GM13977 (cell line): Measurements from ENCODE around the gene RPL36A.

Experiments used
- DNase-seq: peaks from one replicate; pipeline ENCODE4 v3.0.0; 2012; ENCODE audit warnings: low spot score
- in situ Hi-C: fragments of 300-500 bp; cut with MboI; formaldehyde crosslinking; loops from one replicate; pipeline ENCODE4 v1.12.0; 2022; ENCODE audit warnings: low sequenced_read_pairs, low pct_unique_long_range_greater_than_20kb, mixed read lengths, inconsistent platforms; ENCODE audit not compliant: unreplicated experiment
- TF ChIP-seq, protein P1 (sequence below): IDR thresholded peaks from 2 replicates; pipeline ENCODE4 v1.5.1; 2012; ENCODE audit warnings: mild to moderate bottlenecking, control low read depth; ENCODE audit not compliant: insufficient read depth; ENCODE audit errors: extremely low read depth, missing control alignments

The RPL36A gene

DNA sequence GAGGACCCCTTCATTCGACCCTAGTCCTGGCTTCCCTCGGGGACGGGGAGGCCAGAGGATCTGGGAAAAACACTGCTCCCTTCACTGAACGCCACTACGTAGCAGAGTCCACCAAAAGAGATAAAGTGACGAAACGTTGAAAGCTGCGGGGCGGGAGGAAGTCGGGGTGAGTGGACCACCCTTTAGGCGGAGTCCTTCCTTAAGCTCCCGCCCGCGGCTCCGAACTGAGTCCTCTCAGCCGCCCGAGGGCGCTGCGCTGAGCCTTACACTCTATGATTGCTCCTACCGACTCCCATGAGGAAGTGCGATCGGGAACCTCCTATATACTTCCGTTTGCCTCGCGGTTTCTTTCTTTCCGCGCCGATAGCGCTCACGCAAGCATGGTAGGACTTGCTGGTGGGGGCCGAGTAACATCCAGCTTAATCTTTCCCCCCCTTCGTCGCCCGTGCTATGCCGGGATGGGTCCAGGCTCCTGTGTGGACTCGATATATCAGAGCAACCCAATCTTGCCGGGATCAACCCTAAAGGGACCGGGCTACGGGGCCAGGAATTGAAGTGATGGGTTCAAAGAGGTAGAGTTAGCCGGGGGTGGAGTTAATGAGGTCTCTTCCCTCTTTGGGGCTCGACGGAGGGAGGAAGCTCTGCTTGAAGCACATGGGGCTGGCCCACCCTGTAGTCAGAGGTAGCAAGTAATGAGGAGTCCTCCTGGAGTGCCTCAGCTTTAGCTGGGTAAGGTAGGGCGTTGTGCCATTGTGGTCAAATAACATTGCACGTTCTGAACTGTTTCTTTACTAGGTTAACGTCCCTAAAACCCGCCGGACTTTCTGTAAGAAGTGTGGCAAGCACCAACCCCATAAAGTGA, at the start of gene RPL36A:
RPL36A (plus strand) TSS at position 348 of the 862 bp plus-strand sequence; CDS start at position 381, 33 bp downstream.
- in situ Hi-C loops: no loop called here
- TF ChIP-seq, protein P1, sequence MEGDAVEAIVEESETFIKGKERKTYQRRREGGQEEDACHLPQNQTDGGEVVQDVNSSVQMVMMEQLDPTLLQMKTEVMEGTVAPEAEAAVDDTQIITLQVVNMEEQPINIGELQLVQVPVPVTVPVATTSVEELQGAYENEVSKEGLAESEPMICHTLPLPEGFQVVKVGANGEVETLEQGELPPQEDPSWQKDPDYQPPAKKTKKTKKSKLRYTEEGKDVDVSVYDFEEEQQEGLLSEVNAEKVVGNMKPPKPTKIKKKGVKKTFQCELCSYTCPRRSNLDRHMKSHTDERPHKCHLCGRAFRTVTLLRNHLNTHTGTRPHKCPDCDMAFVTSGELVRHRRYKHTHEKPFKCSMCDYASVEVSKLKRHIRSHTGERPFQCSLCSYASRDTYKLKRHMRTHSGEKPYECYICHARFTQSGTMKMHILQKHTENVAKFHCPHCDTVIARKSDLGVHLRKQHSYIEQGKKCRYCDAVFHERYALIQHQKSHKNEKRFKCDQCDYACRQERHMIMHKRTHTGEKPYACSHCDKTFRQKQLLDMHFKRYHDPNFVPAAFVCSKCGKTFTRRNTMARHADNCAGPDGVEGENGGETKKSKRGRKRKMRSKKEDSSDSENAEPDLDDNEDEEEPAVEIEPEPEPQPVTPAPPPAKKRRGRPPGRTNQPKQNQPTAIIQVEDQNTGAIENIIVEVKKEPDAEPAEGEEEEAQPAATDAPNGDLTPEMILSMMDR: peak; percentile 60
- DNase-seq: peak; percentile 71

DNA sequence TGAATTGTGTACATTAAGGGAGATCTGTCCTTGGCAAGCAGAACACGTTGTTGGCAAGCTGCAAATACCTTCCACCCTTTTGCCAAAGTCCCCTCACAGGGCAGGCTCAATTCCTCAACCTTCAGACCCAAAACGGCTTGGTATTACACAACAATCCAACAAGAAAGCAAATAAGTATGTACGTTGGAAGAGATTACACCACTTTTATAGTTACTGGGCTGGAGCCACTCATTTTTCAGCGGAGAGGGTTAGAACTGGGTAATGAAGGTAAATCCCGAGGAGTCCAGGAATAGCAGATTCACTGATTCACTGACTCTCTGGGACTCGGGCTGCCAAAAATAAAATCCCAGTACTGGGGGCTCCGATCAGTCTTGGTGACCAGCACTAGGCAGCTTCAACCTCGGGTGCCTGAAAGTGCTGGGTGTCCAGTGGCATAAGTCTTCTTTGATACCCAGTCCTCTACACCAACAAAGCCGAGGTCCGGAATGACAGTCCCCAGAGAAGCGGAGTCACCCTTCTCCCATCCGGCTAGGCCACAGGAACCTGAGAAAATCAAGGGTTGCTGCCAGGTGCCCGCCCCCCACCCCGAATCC, 42.9 kb upstream of the RPL36A start:
- TF ChIP-seq, protein P1: no peak
- in situ Hi-C loops: no loop called here
- peak; percentile 33 for DNase-seq

GRCh38 chrX:101348452-101349192, 42.2 kb upstream of the RPL36A start, which contains the start of gene TIMM8A:
Gene TIMM8A (minus strand): TSS chrX:101348742. CDS start chrX:101348664, 78 bp downstream.
- peak; percentile 83 for DNase-seq
- TF ChIP-seq, protein P1: no peak
- in situ Hi-C loops: no loop called here

DNA sequence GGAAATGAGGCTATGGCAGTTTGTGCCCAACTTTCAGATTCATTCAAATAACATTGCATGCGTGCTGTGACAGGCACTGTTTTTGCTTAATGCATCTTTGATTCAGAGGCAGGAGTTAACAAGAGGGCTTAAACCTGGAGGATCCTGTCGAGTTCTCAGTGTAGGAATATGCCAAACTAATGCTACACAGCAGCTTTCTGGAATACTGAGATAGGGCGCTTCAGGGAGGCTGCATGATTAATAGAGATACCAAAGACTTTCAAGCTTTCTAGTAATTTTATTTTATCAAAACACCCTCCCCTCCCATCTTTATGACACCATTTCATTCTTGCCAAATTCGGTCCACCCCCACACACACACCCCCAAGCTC, 41.6 kb upstream of the RPL36A start:
- in situ Hi-C loops: no loop called here
- TF ChIP-seq, protein P1: no peak
- DNase-seq: no peak

- in situ Hi-C loops: no loop called here
- DNase-seq: no peak
- TF ChIP-seq, protein P1: peak; percentile 19
Observed at GRCh38 chrX:101357166-101357795, 33.5 kb upstream of the RPL36A start.

DNA sequence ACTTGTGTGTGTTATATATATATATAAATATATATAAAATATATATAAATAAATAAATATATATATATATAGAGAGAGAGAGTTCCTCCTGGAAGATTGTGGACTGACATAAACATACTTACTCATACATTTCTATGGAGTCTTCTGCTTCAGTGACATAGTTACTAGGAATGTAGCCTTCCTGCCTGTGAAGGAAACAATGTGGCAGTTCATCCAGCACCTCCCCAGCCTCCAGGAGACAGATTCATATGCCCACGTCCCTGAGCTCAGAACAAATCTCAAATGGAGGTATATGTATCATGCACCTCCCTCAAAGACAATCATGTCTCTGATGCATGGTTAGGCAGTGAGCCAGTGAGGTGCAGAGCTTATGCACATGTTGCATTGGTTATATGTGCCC, 30.8 kb upstream of the RPL36A start:
- in situ Hi-C loops: no loop called here
- TF ChIP-seq, protein P1: no peak
- no peak for DNase-seq
